SU-DHL-6 (cell line): Measurements from ENCODE around the gene ELOVL6.

Source experiments
- H2AFZ ChIP-seq: fragments of 200-600 bp; sonication (generic); 2 replicates; pipeline ENCODE4 v1.6.1; 2014; ENCODE audit warnings: low read depth, mild to moderate bottlenecking, moderate library complexity, mixed read lengths, antibody characterized with exemption, low read length; ENCODE audit not compliant: severe bottlenecking
- H3F3A ChIP-seq: fragments of 200-600 bp; shearing (Covaris generic); 2 replicates; pipeline ENCODE4 v1.6.0; 2016; ENCODE audit warnings: antibody characterized with exemption, mild to moderate bottlenecking; ENCODE audit not compliant: insufficient read depth
- H3K27ac ChIP-seq: fragments of 200-600 bp; sonication (generic); 2 replicates; pipeline ENCODE4 v1.5.1; 2016; ENCODE audit warnings: low read depth, mild to moderate bottlenecking, low read length, moderate library complexity, mixed read lengths
- H3K27me3 ChIP-seq: fragments of 200-600 bp; sonication (generic), shearing (Covaris generic); 2 replicates; pipeline ENCODE4 v1.6.0; 2014; ENCODE audit warnings: mild to moderate bottlenecking, low read length
- H3K36me3 ChIP-seq: fragments of 200-600 bp; sonication (generic); 2 replicates; pipeline ENCODE4 v1.6.1; 2014; ENCODE audit warnings: mild to moderate bottlenecking, low read length, mixed read lengths
- H3K4me2 ChIP-seq: fragments of 300-600, 200-600 bp; shearing (Covaris generic), sonication (generic); 2 replicates; pipeline ENCODE4 v1.6.0; 2014; ENCODE audit warnings: low read length, low read depth, mild to moderate bottlenecking; ENCODE audit not compliant: poor library complexity, severe bottlenecking
- H3K4me3 ChIP-seq: fragments of 200-600 bp; sonication (generic); 2 replicates; pipeline ENCODE4 v1.5.1; 2014; ENCODE audit warnings: antibody characterized with exemption, low read length, mild to moderate bottlenecking, mixed read lengths; ENCODE audit not compliant: insufficient read depth, poor library complexity, severe bottlenecking
- H3K79me2 ChIP-seq: fragments of 200-600 bp; sonication (generic); 2 replicates; pipeline ENCODE4 v1.6.1; 2014; ENCODE audit warnings: mild to moderate bottlenecking, low read length, moderate library complexity; ENCODE audit not compliant: insufficient read depth
- H3K9ac ChIP-seq: fragments of 200-600 bp; sonication (generic); 2 replicates; pipeline ENCODE4 v1.7.0; 2014; ENCODE audit warnings: mild to moderate bottlenecking, low read length
- H3K9me2 ChIP-seq: fragments of 200-600 bp; sonication (generic); replicated peaks from 2 replicates; pipeline ENCODE4 v1.6.1; 2014; ENCODE audit warnings: low read length; ENCODE audit not compliant: insufficient read depth
- H3K9me3 ChIP-seq: fragments of 200-600 bp; sonication (generic); 2 replicates; pipeline ENCODE4 v1.6.1; 2014; ENCODE audit warnings: low read length, mixed read lengths; ENCODE audit not compliant: insufficient read depth
- H4K20me1 ChIP-seq: fragments of 200-600 bp; sonication (generic); 2 replicates; pipeline ENCODE4 v1.6.1; 2014; ENCODE audit warnings: low read depth, mild to moderate bottlenecking, antibody characterized with exemption, low read length, moderate library complexity, mixed read lengths
- EZH2phosphoT487 ChIP-seq: fragments of 200-600 bp; sonication (generic), shearing (Covaris generic); conservative IDR thresholded peaks from 2 replicates; pipeline ENCODE4 v1.6.1; 2018; ENCODE audit warnings: mild to moderate bottlenecking, antibody characterized with exemption, low read length, moderate library complexity, mixed read lengths
- TF ChIP-seq, protein P1 (sequence below): fragments of 200-600 bp; sonication (generic); IDR thresholded peaks from one replicate; pipeline ENCODE4 v1.5.1; 2017; ENCODE audit warnings: antibody characterized with exemption, mild to moderate bottlenecking, low read length, moderate library complexity; ENCODE audit not compliant: insufficient read depth, poor library complexity, severe bottlenecking

Gene ELOVL6

GRCh38 chr4:110075891-110076290 is 122.5 kb downstream of the ELOVL6 start:
- no peaks in the 10 kb centered on the region for H3K79me2 ChIP-seq
- H3K9me2 ChIP-seq, result no peaks in the 10 kb centered on the region

GRCh38 chr4:110075083-110075738 is 123.2 kb downstream of the ELOVL6 start:
- no peaks in the 10 kb centered on the region for H4K20me1 ChIP-seq
- no peak overlapping the region for H3K9ac ChIP-seq
- no peaks in the 10 kb centered on the region for H3K9me3 ChIP-seq
- no peaks in the 10 kb centered on the region for H3K9me2 ChIP-seq
- H3K4me3 ChIP-seq, result no peak overlapping the region
- H3K27ac ChIP-seq, result no peak overlapping the region
- TF ChIP-seq EZH2phosphoT487, result no peak
- TF ChIP-seq, protein P1, sequence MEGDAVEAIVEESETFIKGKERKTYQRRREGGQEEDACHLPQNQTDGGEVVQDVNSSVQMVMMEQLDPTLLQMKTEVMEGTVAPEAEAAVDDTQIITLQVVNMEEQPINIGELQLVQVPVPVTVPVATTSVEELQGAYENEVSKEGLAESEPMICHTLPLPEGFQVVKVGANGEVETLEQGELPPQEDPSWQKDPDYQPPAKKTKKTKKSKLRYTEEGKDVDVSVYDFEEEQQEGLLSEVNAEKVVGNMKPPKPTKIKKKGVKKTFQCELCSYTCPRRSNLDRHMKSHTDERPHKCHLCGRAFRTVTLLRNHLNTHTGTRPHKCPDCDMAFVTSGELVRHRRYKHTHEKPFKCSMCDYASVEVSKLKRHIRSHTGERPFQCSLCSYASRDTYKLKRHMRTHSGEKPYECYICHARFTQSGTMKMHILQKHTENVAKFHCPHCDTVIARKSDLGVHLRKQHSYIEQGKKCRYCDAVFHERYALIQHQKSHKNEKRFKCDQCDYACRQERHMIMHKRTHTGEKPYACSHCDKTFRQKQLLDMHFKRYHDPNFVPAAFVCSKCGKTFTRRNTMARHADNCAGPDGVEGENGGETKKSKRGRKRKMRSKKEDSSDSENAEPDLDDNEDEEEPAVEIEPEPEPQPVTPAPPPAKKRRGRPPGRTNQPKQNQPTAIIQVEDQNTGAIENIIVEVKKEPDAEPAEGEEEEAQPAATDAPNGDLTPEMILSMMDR, result no peak
- H3K36me3 ChIP-seq, result no peaks in the 10 kb centered on the region
- H3K79me2 ChIP-seq, result no peaks in the 10 kb centered on the region
- H3K4me2 ChIP-seq, result no peak overlapping the region
- no peak overlapping the region for H2AFZ ChIP-seq
- no peaks in the 10 kb centered on the region for H3F3A ChIP-seq
- no peaks in the 10 kb centered on the region for H3K27me3 ChIP-seq

More at GRCh38 chr4:110075891-110076290, 122.5 kb downstream of the ELOVL6 start:
- no peak overlapping the region for H3K4me2 ChIP-seq
- no peaks in the 10 kb centered on the region for H4K20me1 ChIP-seq
- H3F3A ChIP-seq, result no peaks in the 10 kb centered on the region
- H3K9me3 ChIP-seq, result no peaks in the 10 kb centered on the region
- no peak overlapping the region for H3K9ac ChIP-seq
- TF ChIP-seq, protein P1, result no peak
- TF ChIP-seq EZH2phosphoT487, result no peak
- no peak overlapping the region for H3K4me3 ChIP-seq
- no peak overlapping the region for H3K27ac ChIP-seq
- no peaks in the 10 kb centered on the region for H3K27me3 ChIP-seq
- no peak overlapping the region for H2AFZ ChIP-seq
- no peaks in the 10 kb centered on the region for H3K36me3 ChIP-seq

DNA sequence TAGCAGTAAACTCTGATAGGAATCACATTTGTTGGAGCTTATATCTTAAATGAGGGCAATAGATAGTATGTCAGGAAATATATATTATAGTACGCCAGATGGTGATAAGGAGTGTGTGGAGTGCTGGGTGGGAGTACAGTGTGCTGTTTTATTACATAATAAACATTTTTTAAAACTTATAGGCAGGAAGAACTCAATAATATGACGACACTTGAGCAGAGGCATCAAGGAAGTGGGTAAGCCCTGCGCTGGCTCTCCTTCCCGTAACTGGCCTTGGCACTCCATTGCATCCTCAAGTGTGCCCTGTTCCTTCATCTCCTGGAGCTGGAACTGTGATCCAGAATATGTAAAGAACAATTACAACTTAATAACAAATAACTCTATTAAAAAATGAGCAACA is 123.8 kb downstream of the ELOVL6 start:
- Histone ChIP-seq H3K4me2 (no peak overlapping the region), H3K27me3 (no peaks in the 10 kb centered on the region), H3K9me3 (no peaks in the 10 kb centered on the region), H3K4me3 (no peak overlapping the region), H3K79me2 (no peaks in the 10 kb centered on the region), H3K27ac (no peak overlapping the region), H3K9ac (no peak overlapping the region), H3F3A (no peaks in the 10 kb centered on the region), H4K20me1 (no peaks in the 10 kb centered on the region), H2AFZ (no peak overlapping the region), H3K36me3 (no peaks in the 10 kb centered on the region), H3K9me2 (no peaks in the 10 kb centered on the region)
- TF ChIP-seq EZH2phosphoT487, result no peak
- TF ChIP-seq, protein P1, result no peak
